HCT116 (cell line): ENCODE results near the gene EFEMP2. TPM values are rescaled to one million over a fixed set of nuclear protein-coding genes. Genes with fewer than 3 reads are reported as not detected.

Source experiments
- ATAC-seq: fragments of 200-7000 bp; cut with Tn5 transposase; 2 replicates; pipeline ENCODE4 v1.9.1; 2020; ENCODE audit warnings: mild to moderate bottlenecking, moderate library complexity
- BruUV-seq: library from RNA; stranded (reverse); fragments of 400-500 nt; replicated peaks from 2 replicates; lab custom pipeline; 2021; lab: Mats Ljungman, UMichigan
- CTCF ChIA-PET: fragments of 300-600 bp; sonication (Branson Sonifier 250); formaldehyde crosslinking; loops from one replicate; lab custom pipeline; 2021; ENCODE audit warnings: antibody characterized with exemption; lab: Charles Lee
- POLR2A ChIA-PET: fragments of 300-600, 350-600 bp; sonication (Branson Sonifier 250); formaldehyde crosslinking; loops from one replicate; lab custom pipeline; 2021; ENCODE audit warnings: antibody characterized with exemption; lab: Charles Lee
- RAD21 ChIA-PET, 2 experiments: fragments of 300-600 bp; sonication (Branson Sonifier 250); formaldehyde crosslinking; loops; one replicate each; lab custom pipeline; 2023; ENCODE audit warnings: low total read pairs in 2 of 2; ENCODE audit not compliant: uncharacterized antibody in 2 of 2, unreplicated experiment in 2 of 2, low non-redundant PET in 1 of 2; lab: Charles Lee
- DNase-seq: peaks from one replicate; pipeline ENCODE4 v3.0.0-alpha.2; 2010; ENCODE audit warnings: low read depth, low spot score
- H2AFZ ChIP-seq: fragments of 200-600 bp; shearing (Covaris generic), sonication (generic); 2 replicates; pipeline ENCODE4 v1.6.1; 2017; ENCODE audit warnings: low read depth, mixed run types, mixed read lengths, antibody characterized with exemption, low read length; ENCODE audit not compliant: poor library complexity, severe bottlenecking
- H3K27ac ChIP-seq: 2 replicates; pipeline ENCODE4 v1.5.1; 2012; ENCODE audit warnings: low read depth, low read length
- H3K27me3 ChIP-seq: fragments of 200-600 bp; sonication (generic); 2 replicates; pipeline ENCODE4 v1.6.1; 2016; ENCODE audit warnings: mixed run types, low read length, mixed read lengths; ENCODE audit not compliant: insufficient read depth
- H3K36me3 ChIP-seq, 2 experiments: fragments of 200-500 bp in 1 of 2; fragments of 200-600 bp in 1 of 2; sonication (Bioruptor generic) in 1 of 2; sonication (generic) in 1 of 2; 2 replicates each; pipeline versions ENCODE4 v1.5.1 to v1.6.1; 2014 to 2016; ENCODE audit warnings: low read length in 2 of 2, inconsistent platforms in 1 of 2, mixed read lengths in 1 of 2, mixed run types in 1 of 2; ENCODE audit not compliant: insufficient read depth in 2 of 2, control insufficient read depth in 1 of 2
- H3K4me1 ChIP-seq, 2 experiments: fragments of 200-600 bp in 1 of 2; sonication (generic) in 1 of 2; 2 replicates each; pipeline versions ENCODE4 v1.5.1 to v1.6.1; 2012 to 2017; ENCODE audit warnings: low read length in 2 of 2, inconsistent platforms in 1 of 2, mild to moderate bottlenecking in 1 of 2, mixed read lengths in 1 of 2, mixed run types in 1 of 2, moderate library complexity in 1 of 2; ENCODE audit not compliant: insufficient read depth in 2 of 2, control insufficient read depth in 1 of 2
- H3K4me2 ChIP-seq: fragments of 200-600 bp; sonication (generic); 2 replicates; pipeline ENCODE4 v1.6.1; 2017; ENCODE audit warnings: mixed run types, low read length, mixed read lengths
- H3K4me3 ChIP-seq, 2 experiments: fragments of 200-600 bp in 1 of 2; sonication (generic) in 1 of 2; replicated peaks in 1 of 2; 2 replicates each; pipeline ENCODE4 v1.5.1; 2011 to 2016; ENCODE audit warnings: low read length in 2 of 2, control low read depth in 1 of 2, low read depth in 1 of 2, mild to moderate bottlenecking in 1 of 2, mixed read lengths in 1 of 2, mixed run types in 1 of 2
- H3K79me2 ChIP-seq: fragments of 200-600 bp; sonication (generic); 2 replicates; pipeline ENCODE4 v1.6.1; 2017; ENCODE audit warnings: mild to moderate bottlenecking, mixed run types, low read length, moderate library complexity, mixed read lengths; ENCODE audit not compliant: insufficient read depth
- H3K9ac ChIP-seq: fragments of 200-600 bp; sonication (generic); 2 replicates; pipeline ENCODE4 v1.6.1; 2016; ENCODE audit warnings: low read length, mixed read lengths
- H3K9me2 ChIP-seq: fragments of 200-600 bp; sonication (generic), shearing (Covaris generic); 2 replicates; pipeline ENCODE4 v1.6.1; 2017; ENCODE audit warnings: mixed run types, mild to moderate bottlenecking, moderate library complexity; ENCODE audit not compliant: insufficient read depth
- H3K9me3 ChIP-seq, 2 experiments: fragments of 200-500 bp in 1 of 2; fragments of 200-600 bp in 1 of 2; sonication (Bioruptor generic) in 1 of 2; sonication (generic) in 1 of 2; 2 replicates each; pipeline ENCODE4 v1.6.1; 2014 to 2017; ENCODE audit warnings: low read length in 2 of 2, mixed read lengths in 2 of 2, inconsistent platforms in 1 of 2, low read depth in 1 of 2, mild to moderate bottlenecking in 1 of 2, mixed run types in 1 of 2, moderate library complexity in 1 of 2; ENCODE audit not compliant: control insufficient read depth in 1 of 2, insufficient read depth in 1 of 2
- H4K20me1 ChIP-seq: fragments of 200-600 bp; sonication (generic), shearing (Covaris generic); 2 replicates; pipeline ENCODE4 v1.6.1; 2017; ENCODE audit warnings: mixed run types, mild to moderate bottlenecking, moderate library complexity; ENCODE audit not compliant: insufficient read depth
- CBX3 ChIP-seq: IDR thresholded peaks from 2 replicates; pipeline ENCODE4 v1.6.1; 2012; ENCODE audit warnings: low read depth
- CTCF ChIP-seq, 3 experiments: fragments of 200-600 bp in 1 of 3; sonication (generic) in 1 of 3; IDR thresholded peaks in 2 of 3; conservative IDR thresholded peaks in 1 of 3; 2 replicates each; pipeline ENCODE4 v1.5.1; 2012 to 2017; ENCODE audit warnings: low read depth in 2 of 3, low read length in 2 of 3, antibody characterized with exemption in 1 of 3, borderline replicate concordance in 1 of 3, control low read depth in 1 of 3, mild to moderate bottlenecking in 1 of 3, mixed read lengths in 1 of 3, mixed run types in 1 of 3, moderate library complexity in 1 of 3; ENCODE audit not compliant: insufficient read depth in 1 of 3
- EGR1 ChIP-seq: IDR thresholded peaks from 2 replicates; pipeline ENCODE4 v1.6.1; 2012; ENCODE audit warnings: low read depth
- ELF1 ChIP-seq: IDR thresholded peaks from 2 replicates; pipeline ENCODE4 v1.6.1; 2012; ENCODE audit warnings: low read depth, borderline replicate concordance
- FOSL1 ChIP-seq: IDR thresholded peaks from 2 replicates; pipeline ENCODE4 v1.6.1; 2012; ENCODE audit warnings: low read depth
- JUND ChIP-seq: IDR thresholded peaks from 2 replicates; pipeline ENCODE4 v1.6.1; 2012
- POLR2A ChIP-seq: IDR thresholded peaks from 2 replicates; pipeline ENCODE4 v1.7.0; 2011; ENCODE audit warnings: borderline replicate concordance; ENCODE audit not compliant: insufficient read depth, insufficient read length; ENCODE audit errors: extremely low read depth
- POLR2AphosphoS5 ChIP-seq: IDR thresholded peaks from 2 replicates; pipeline ENCODE4 v1.6.1; 2011; ENCODE audit warnings: mild to moderate bottlenecking, low read depth, low read length, moderate library complexity
- RAD21 ChIP-seq: IDR thresholded peaks from 2 replicates; pipeline ENCODE4 v1.6.1; 2012; ENCODE audit warnings: low read depth, mild to moderate bottlenecking
- SIN3A ChIP-seq: IDR thresholded peaks from 2 replicates; pipeline ENCODE4 v1.6.1; 2012; ENCODE audit warnings: low read depth
- SP1 ChIP-seq: IDR thresholded peaks from 2 replicates; pipeline ENCODE4 v1.6.1; 2012; ENCODE audit warnings: low read depth
- SRF ChIP-seq: IDR thresholded peaks from 2 replicates; pipeline ENCODE4 v1.6.1; 2012; ENCODE audit warnings: low read depth
- TCF7L2 ChIP-seq: IDR thresholded peaks from 2 replicates; pipeline ENCODE4 v1.7.0; 2011; ENCODE audit warnings: borderline replicate concordance, inconsistent platforms; ENCODE audit not compliant: insufficient read depth, insufficient read length; ENCODE audit errors: extremely low read depth
- YY1 ChIP-seq: IDR thresholded peaks from 2 replicates; pipeline ENCODE4 v1.6.1; 2011; ENCODE audit warnings: low read length, low read depth, moderate library complexity, mild to moderate bottlenecking; ENCODE audit not compliant: insufficient replicate concordance; ENCODE audit errors: extremely low read depth
- ZFX ChIP-seq: fragments of 450-650 bp; IDR thresholded peaks from 2 replicates; pipeline ENCODE4 v1.6.1; 2017
- intact Hi-C: fragments of 100-400 bp; cut with micrococcal nuclease; formaldehyde crosslinking; loops from 2 replicates; pipeline ENCODE4 v1.10.0; 2022
- total RNA-seq: library from RNA; stranded (reverse); gene quantifications from one replicate; pipeline ENCODE4 v1.2.1, GENCODE V29; 2021; ENCODE audit not compliant: unreplicated experiment
- TF ChIP-seq, protein P1 (sequence below): IDR thresholded peaks from 2 replicates; pipeline ENCODE4 v1.6.1; 2011; ENCODE audit warnings: mild to moderate bottlenecking, low read length, moderate library complexity; ENCODE audit not compliant: insufficient replicate concordance; ENCODE audit errors: extremely low read depth
- TF ChIP-seq, protein P2 (sequence below): IDR thresholded peaks from 2 replicates; pipeline ENCODE4 v1.6.1; 2012
- TF ChIP-seq, protein P3 (sequence below): IDR thresholded peaks from 2 replicates; pipeline ENCODE4 v1.6.1; 2012
- TF ChIP-seq, protein P4 (sequence below): IDR thresholded peaks from 2 replicates; pipeline ENCODE4 v1.6.1; 2012; ENCODE audit warnings: low read depth

Gene EFEMP2
- total RNA-seq, 1 experiment from 2014 or later = 8.4 TPM

DNA sequence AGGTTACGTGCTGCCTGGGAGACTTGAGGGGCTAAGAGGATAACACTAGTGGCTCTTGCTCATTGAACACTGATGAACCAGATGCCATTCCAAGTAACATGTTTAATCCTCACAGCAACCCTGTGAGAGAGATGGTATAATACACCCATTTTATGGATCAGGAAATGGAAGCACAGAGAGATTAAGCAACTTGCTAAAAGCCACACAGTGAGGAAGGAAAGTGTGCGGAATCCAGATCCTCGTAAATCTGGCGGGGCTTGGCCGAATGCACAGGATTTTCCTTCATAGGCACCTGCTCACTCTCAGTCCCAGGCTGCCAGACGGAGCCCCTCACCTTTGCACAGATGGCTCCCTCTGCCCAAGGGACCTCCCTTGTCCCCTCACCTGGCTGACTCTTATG is 35.3 kb upstream of the EFEMP2 start:
- Histone ChIP-seq H3K27me3 (no peaks in the 10 kb centered on the region), H3K9me3 (no peaks in the 10 kb centered on the region), H3K4me1 (peaks cover 46 to 96% of the 10 kb centered on the region in 2 experiments), H3K79me2 (no peaks in the 10 kb centered on the region; the same call in 1 of the 2 replicates), H3K36me3 (no peaks in the 10 kb centered on the region), H3K27ac (no peak overlapping the region), H3K4me3 (no peak overlapping the region), H3K9me2 (no peaks in the 10 kb centered on the region), H3K4me2 (no peak overlapping the region), H3K9ac (no peak overlapping the region), H4K20me1 (no peaks in the 10 kb centered on the region), H2AFZ (no peak overlapping the region)
- ChIA-PET CTCF (no interaction called here), POLR2A (interaction anchor here (10.9 kb wide), 1 partner anchor 17 kb away, joined by 124 read pairs; the partner anchor contains the start of genes CCDC85B and FIBP), RAD21 (no interaction called here)
- ATAC-seq (no peak), DNase-seq (no peak)
- intact Hi-C loops = no loop called here
- TF ChIP-seq, protein P1, sequence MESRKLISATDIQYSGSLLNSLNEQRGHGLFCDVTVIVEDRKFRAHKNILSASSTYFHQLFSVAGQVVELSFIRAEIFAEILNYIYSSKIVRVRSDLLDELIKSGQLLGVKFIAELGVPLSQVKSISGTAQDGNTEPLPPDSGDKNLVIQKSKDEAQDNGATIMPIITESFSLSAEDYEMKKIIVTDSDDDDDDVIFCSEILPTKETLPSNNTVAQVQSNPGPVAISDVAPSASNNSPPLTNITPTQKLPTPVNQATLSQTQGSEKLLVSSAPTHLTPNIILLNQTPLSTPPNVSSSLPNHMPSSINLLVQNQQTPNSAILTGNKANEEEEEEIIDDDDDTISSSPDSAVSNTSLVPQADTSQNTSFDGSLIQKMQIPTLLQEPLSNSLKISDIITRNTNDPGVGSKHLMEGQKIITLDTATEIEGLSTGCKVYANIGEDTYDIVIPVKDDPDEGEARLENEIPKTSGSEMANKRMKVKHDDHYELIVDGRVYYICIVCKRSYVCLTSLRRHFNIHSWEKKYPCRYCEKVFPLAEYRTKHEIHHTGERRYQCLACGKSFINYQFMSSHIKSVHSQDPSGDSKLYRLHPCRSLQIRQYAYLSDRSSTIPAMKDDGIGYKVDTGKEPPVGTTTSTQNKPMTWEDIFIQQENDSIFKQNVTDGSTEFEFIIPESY = no peak
- TF ChIP-seq, protein P2, sequence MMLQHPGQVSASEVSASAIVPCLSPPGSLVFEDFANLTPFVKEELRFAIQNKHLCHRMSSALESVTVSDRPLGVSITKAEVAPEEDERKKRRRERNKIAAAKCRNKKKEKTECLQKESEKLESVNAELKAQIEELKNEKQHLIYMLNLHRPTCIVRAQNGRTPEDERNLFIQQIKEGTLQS = no peak
- TF ChIP-seq JUND (no peak), ELF1 (no peak), ZFX (no peak), CTCF (IDR thresholded peaks at IDR 0.05 in 2 of 3, conservative IDR thresholded peaks at IDR 0.05 in 1 of 3; ENCODE audit: borderline replicate concordance in 1 of 3, insufficient read depth in 1 of 3, low read depth in 2 of 3, low read length in 2 of 3) (no peak), EGR1 (no peak), YY1 (no peak), POLR2A (no peak), SP1 (no peak), TCF7L2 (no peak), SIN3A (no peak), POLR2AphosphoS5 (no peak), CBX3 (no peak), SRF (no peak), RAD21 (no peak), FOSL1 (no peak)
- TF ChIP-seq, protein P3, sequence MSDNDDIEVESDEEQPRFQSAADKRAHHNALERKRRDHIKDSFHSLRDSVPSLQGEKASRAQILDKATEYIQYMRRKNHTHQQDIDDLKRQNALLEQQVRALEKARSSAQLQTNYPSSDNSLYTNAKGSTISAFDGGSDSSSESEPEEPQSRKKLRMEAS = no peak
- TF ChIP-seq, protein P4, sequence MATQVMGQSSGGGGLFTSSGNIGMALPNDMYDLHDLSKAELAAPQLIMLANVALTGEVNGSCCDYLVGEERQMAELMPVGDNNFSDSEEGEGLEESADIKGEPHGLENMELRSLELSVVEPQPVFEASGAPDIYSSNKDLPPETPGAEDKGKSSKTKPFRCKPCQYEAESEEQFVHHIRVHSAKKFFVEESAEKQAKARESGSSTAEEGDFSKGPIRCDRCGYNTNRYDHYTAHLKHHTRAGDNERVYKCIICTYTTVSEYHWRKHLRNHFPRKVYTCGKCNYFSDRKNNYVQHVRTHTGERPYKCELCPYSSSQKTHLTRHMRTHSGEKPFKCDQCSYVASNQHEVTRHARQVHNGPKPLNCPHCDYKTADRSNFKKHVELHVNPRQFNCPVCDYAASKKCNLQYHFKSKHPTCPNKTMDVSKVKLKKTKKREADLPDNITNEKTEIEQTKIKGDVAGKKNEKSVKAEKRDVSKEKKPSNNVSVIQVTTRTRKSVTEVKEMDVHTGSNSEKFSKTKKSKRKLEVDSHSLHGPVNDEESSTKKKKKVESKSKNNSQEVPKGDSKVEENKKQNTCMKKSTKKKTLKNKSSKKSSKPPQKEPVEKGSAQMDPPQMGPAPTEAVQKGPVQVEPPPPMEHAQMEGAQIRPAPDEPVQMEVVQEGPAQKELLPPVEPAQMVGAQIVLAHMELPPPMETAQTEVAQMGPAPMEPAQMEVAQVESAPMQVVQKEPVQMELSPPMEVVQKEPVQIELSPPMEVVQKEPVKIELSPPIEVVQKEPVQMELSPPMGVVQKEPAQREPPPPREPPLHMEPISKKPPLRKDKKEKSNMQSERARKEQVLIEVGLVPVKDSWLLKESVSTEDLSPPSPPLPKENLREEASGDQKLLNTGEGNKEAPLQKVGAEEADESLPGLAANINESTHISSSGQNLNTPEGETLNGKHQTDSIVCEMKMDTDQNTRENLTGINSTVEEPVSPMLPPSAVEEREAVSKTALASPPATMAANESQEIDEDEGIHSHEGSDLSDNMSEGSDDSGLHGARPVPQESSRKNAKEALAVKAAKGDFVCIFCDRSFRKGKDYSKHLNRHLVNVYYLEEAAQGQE = no peak
- no TSS peak for BruUV-seq
